Central memory CD8-positive, alpha-beta T cell (primary cell): ENCODE data around the gene STK39.
A peak's percentile ranks its signal among the peaks of the same experiment; 100 is the strongest.
"Not testable (repeated sequence)": the region's sequence is repeated elsewhere in the genome, so short reads cannot be mapped to it uniquely, and the experiment has no call there.

Source experiments
- ATAC-seq: fragments of 150-1000 bp; cut with Tn5 transposase; replicated peaks from 2 replicates; pipeline ENCODE4 v1.10.0; 2022; ENCODE audit warnings: mild to moderate bottlenecking, moderate FRiP score, moderate number of reproducible peaks; ENCODE audit not compliant: poor library complexity, severe bottlenecking; ENCODE audit errors: extremely low read depth
- DNase-seq, 2 donors: peaks; one replicate each; pipeline ENCODE4 v3.0.0; 2021; ENCODE audit warnings: low spot score in 2 of 2
- H3K27ac Mint-ChIP-seq: one replicate; pipeline ENCODE4 v1.8.0; 2022; ENCODE audit warnings: low read depth, mild to moderate bottlenecking, moderate library complexity, mixed read lengths
- H3K27me3 Mint-ChIP-seq: one replicate; pipeline ENCODE4 v1.8.0; 2022; ENCODE audit warnings: mixed read lengths
- H3K36me3 Mint-ChIP-seq: one replicate; pipeline ENCODE4 v1.8.0; 2022; ENCODE audit warnings: mild to moderate bottlenecking, moderate library complexity, mixed read lengths; ENCODE audit not compliant: insufficient read depth
- H3K4me1 Mint-ChIP-seq: one replicate; pipeline ENCODE4 v1.8.0; 2022; ENCODE audit warnings: mixed read lengths
- H3K4me3 Mint-ChIP-seq: one replicate; pipeline ENCODE4 v1.8.0; 2022; ENCODE audit warnings: mild to moderate bottlenecking, moderate library complexity, mixed read lengths
- H3K9me3 Mint-ChIP-seq: one replicate; pipeline ENCODE4 v1.8.0; 2022; ENCODE audit warnings: mixed read lengths

Gene STK39

DNA sequence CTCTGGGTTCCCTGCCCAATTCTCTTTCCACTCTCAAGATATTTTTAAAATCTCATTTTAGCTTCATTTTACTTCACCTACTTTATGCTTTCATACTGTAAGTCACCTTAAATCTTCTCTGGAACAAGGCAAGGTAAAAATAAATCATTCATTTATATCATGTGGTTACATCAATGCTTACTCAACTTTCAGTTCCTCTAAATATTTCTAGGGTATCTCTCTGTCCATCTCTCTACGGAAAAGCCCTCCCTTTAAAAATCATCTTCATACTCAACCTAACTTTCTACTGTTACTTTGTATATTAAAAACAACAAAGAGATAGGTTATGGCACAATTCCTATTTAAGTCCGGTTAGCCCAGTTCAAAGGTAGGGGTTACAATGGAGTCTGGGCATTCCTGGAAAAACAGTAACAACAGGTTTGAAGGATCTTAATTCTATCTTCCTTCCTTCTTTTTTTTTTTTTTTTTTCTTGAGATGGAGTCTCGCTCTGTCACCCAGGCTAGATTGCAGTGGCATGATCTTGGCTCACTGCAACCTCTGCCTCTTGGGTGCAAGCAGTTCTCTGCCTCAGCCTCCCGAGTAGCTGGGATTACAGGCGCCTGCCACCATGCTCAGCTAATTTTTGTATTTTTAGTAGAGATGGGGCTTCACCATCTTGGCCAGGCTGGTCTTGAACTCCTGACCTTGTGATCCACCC is 205.1 kb downstream of the STK39 start:
- peaks cover 48% of the 10 kb centered on the region for H3K4me1 Mint-ChIP-seq
- not testable (repeated sequence) for H3K9me3 Mint-ChIP-seq, H3K27ac Mint-ChIP-seq

DNA sequence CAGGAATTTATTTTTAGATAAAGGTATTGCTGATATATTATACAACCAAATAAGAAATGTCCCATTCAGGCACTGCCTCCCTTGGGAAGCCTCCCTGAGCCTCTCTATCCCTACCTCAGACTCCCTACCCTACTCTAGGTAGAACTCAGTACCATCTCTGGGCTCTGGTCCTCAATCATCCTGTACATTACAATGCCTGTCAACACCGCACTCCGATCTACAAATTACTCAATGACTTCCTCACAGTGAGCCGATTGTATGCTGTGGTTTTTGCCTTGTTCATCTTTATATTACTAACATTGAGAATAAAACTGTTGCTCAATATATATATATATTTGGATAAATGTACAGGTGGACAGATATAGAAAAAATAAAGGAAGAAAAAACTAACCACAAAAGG is 207.5 kb downstream of the STK39 start:
- Mint-ChIP-seq H3K4me1 (peaks cover 58% of the 10 kb centered on the region), H3K36me3 (peaks cover 7% of the 10 kb centered on the region), H3K4me3 (no peak overlapping the region), H3K27ac (no peak overlapping the region), H3K9me3 (no peaks in the 10 kb centered on the region), H3K27me3 (no peaks in the 10 kb centered on the region)
- DNase-seq = no peak
- no peak for ATAC-seq

More for the DNA sequence above, 205.1 kb downstream of the STK39 start:
- not testable (repeated sequence) for H3K27me3 Mint-ChIP-seq, H3K36me3 Mint-ChIP-seq, DNase-seq, H3K4me3 Mint-ChIP-seq, ATAC-seq

DNA sequence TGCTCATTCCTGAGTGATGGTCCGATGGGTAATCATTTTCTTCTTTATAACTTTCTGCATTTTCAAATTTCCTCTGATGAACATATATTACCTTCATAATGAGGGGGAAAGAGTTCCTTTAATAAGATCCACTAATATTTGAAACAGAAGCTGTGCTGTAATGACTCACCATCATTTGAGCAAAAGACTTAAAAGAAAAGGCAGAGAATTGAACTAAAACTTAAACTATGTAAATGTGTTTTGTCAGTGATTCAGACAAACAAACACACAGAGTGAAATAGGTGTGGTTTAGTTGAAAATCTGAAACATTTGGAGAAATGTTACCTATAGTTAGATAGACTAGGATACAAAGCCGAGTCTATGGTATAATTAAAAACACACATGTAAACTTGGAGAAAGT is 209.6 kb downstream of the STK39 start:
- Mint-ChIP-seq H3K36me3 (peaks cover 9% of the 10 kb centered on the region), H3K27ac (peak overlapping the region; percentile 32), H3K4me1 (peaks cover 46% of the 10 kb centered on the region), H3K27me3 (no peaks in the 10 kb centered on the region), H3K4me3 (no peak overlapping the region), H3K9me3 (no peaks in the 10 kb centered on the region)
- DNase-seq (no peak), ATAC-seq (no peak)

DNA sequence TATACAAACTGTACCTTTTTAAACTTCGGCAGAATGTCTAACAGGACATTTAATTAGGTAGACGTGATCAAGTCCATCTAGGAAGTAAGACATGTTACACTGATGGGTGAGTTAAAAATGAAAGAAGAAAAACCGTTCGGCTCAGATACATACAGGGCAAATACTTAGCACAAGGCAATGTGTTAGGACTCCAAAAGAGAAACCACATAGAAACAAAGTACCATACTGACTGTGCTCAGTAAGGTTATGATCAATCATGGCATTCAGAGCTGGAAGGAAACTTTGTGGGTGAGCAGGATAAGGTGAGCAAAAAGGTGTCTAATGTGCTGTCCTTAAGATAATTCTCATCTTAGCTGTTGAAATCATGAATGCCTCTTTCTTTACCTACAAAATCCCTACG is 211.9 kb downstream of the STK39 start:
- peaks cover 10% of the 10 kb centered on the region for H3K36me3 Mint-ChIP-seq
- no peaks in the 10 kb centered on the region for H3K9me3 Mint-ChIP-seq
- ATAC-seq (peak; percentile 81), DNase-seq (no peak)
- H3K4me1 Mint-ChIP-seq = peaks cover 38% of the 10 kb centered on the region
- H3K27ac Mint-ChIP-seq = peak overlapping the region; percentile 45
- H3K4me3 Mint-ChIP-seq = peak overlapping the region; percentile 49
- no peaks in the 10 kb centered on the region for H3K27me3 Mint-ChIP-seq

DNA sequence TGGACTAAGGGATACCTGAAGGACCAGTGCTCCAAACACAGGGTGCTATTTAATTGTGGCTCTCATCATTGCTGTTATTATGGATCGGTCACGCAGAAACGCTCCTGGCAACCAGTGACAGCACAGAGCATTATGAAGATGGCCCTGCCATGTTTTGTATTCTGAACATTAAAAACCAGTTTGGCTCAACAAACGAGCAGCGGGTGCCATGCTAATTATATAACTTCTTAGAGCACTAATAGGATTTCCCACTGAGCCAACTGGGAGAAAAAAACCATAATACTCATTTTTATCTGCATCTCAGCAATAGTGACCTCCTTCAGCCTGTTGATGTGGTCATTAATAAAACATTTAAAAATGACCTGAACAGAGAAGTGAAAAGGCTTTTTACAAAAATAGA is 212.8 kb downstream of the STK39 start:
- Mint-ChIP-seq H3K27ac (no peak overlapping the region), H3K9me3 (no peaks in the 10 kb centered on the region), H3K4me3 (no peak overlapping the region), H3K4me1 (peaks cover 32% of the 10 kb centered on the region), H3K36me3 (peaks cover 11% of the 10 kb centered on the region), H3K27me3 (no peaks in the 10 kb centered on the region)
- ATAC-seq = no peak
- no peak for DNase-seq

DNA sequence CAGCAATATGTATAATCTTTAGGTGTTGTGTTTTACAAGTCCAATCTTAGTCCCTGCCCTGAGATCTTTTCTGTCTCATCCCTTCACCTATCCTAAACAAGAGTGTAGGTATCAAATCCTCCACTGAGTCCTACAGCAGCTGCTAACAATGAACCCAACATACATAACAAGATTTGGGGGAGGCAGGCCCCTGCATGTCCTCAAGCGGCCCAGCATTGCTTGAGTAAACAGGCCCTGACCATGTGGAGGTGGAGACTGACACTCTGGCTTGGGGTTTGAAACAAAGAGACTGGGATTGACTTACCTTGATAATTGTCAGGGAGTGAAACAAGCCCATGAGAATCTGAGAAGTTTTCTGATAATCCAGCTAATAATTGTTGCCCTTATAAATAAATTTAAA is 213.4 kb downstream of the STK39 start:
- no peak for ATAC-seq
- H3K9me3 Mint-ChIP-seq = no peaks in the 10 kb centered on the region
- no peak overlapping the region for H3K4me3 Mint-ChIP-seq
- H3K4me1 Mint-ChIP-seq = peaks cover 32% of the 10 kb centered on the region
- no peak overlapping the region for H3K27ac Mint-ChIP-seq
- peaks cover 13% of the 10 kb centered on the region for H3K36me3 Mint-ChIP-seq
- no peaks in the 10 kb centered on the region for H3K27me3 Mint-ChIP-seq
- DNase-seq = no peak

DNA sequence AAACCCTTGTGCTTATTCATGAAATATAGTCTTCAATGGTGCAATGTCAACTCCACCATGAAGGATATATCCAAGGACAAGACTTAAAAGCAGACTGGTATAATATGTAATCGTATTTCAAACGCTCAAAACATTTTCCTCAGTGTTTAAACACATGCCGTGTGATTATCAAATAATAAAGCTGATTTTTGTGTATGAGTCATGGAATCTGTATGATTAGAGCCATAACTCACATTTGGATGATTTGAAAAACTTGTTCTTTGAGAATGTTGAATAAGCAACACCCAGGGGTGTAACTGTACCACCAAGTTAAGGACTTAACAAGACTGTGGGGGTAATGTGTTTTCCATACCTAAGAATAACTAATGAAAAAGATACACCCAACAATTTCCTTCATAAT is 215.3 kb downstream of the STK39 start:
- peaks cover 27% of the 10 kb centered on the region for H3K4me1 Mint-ChIP-seq
- H3K36me3 Mint-ChIP-seq = peaks cover 12% of the 10 kb centered on the region
- DNase-seq (no peak), ATAC-seq (no peak)
- H3K27ac Mint-ChIP-seq = no peak overlapping the region
- no peaks in the 10 kb centered on the region for H3K27me3 Mint-ChIP-seq
- H3K9me3 Mint-ChIP-seq = no peaks in the 10 kb centered on the region
- no peak overlapping the region for H3K4me3 Mint-ChIP-seq

DNA sequence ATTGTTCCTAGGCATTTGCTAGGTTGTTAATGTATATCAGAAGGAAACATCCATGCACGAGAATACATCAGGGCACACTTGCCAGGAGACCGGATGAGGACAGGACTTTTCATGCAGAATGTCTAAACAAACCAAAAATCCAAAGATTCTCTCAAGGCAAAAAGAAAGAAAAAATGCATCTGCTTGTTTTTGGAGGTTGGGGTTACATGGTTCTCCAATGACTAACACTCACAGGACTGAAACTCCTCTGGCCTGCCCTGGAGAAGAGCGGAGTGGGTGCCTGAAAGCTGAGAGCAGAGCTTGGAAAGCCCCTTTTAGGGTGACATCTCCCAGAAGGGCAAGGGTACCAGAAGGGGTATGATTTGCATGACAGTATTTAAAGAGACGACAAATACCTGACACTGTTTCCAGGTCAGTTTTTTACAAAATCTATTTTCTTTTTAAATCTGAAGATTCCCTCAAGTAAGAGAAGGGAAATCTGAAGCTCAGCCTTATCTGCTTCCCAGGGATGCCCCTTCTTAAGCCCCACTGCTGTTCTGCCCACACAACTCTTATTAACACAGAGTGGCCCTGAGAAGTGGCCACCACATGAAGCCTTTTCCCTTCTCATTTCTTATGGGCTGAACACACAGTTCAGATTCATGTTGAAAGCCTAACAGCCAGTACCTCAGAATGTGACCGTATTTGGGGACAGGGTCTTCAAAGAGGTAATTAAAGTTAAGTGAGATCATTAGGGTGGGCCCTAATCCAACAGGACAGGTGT is 216.4 kb downstream of the STK39 start:
- H3K4me3 Mint-ChIP-seq = no peak overlapping the region
- no peak overlapping the region for H3K27ac Mint-ChIP-seq
- H3K9me3 Mint-ChIP-seq = no peaks in the 10 kb centered on the region
- peaks cover 9% of the 10 kb centered on the region for H3K36me3 Mint-ChIP-seq
- DNase-seq = no peak
- ATAC-seq = no peak
- H3K27me3 Mint-ChIP-seq = no peaks in the 10 kb centered on the region
- peaks cover 28% of the 10 kb centered on the region for H3K4me1 Mint-ChIP-seq

DNA sequence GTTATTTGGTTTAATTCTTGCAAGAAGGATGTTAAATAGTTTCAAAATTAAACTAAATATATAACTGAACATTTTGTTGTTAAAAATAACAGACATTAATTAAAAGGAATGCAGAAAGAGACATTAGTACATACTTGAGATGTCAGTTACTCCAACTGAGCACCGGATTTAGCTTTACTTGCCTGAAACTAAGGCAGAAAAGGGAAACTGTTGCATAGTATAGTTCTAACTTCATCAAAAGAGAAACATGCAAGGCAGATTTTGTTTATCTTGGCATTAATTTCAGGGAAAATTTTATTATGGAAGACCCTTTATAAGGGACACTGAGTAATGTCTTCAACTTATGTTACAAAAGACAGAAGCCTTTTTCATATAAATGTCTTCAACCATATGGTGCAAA is 218.3 kb downstream of the STK39 start:
- Mint-ChIP-seq H3K27me3 (no peaks in the 10 kb centered on the region), H3K36me3 (peaks cover 9% of the 10 kb centered on the region), H3K9me3 (no peaks in the 10 kb centered on the region), H3K27ac (no peak overlapping the region), H3K4me1 (peaks cover 33% of the 10 kb centered on the region), H3K4me3 (no peak overlapping the region)
- ATAC-seq = no peak
- no peak for DNase-seq

DNA sequence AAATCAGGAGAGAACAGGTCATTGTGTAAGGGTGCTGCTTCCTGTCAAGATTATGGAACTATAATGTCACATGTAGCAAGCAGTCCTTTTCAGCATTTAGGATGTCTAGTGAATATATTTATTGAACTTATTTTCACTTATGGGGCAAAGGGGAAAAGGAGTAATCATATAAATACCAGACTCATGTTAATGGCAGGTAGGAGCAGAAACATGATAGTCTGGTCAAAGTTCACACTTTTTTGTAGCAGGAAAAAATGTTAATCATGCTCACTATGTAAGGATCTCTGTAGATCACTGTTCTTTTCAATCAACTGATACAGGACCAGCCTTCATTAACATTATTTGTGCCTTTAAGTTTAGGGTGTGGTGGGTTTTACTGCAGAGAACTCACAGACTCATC is 219.0 kb downstream of the STK39 start:
- Mint-ChIP-seq H3K36me3 (peaks cover 9% of the 10 kb centered on the region), H3K4me3 (no peak overlapping the region)
- no peak for ATAC-seq

DNA sequence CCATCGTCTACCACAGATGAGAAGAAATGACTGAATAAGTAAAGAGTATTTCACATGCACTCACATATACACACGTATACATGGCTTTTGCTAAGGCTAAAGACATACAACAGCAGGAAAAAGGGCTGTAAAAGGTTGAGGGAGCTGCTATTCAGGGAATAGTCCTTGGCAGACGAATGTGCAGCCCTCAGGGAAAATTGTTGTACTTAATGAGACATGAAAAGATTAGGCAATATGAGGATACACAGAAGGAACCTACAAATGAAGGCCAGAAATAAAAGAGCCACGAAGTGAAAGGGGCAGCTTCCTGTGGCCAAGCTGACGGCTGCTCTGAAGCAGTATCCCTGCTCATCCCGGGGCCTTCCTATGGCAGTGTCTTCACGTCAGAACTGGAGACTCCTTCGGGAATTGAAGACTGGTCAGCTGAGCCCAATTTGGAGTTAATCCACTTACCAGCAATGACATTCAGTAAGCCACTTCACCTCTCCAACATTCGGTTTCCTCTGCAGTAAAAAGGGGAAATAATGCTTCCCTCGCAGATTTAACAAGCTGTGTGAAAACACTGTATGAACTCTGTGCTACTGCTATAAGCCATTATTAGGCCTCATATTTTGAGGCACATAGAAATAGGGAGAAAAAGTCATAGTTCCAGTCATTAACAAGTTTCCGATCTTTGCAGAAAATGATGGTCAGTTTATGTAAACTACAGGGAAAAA is 221.8 kb downstream of the STK39 start:
- Mint-ChIP-seq H3K27me3 (no peaks in the 10 kb centered on the region), H3K36me3 (peaks cover 4% of the 10 kb centered on the region), H3K4me3 (no peak overlapping the region), H3K27ac (no peak overlapping the region), H3K4me1 (peaks cover 25% of the 10 kb centered on the region), H3K9me3 (no peaks in the 10 kb centered on the region)
- ATAC-seq = no peak
- no peak for DNase-seq

More for the DNA sequence above, 219.0 kb downstream of the STK39 start:
- Mint-ChIP-seq H3K27me3 (no peaks in the 10 kb centered on the region), H3K9me3 (no peaks in the 10 kb centered on the region), H3K4me1 (peaks cover 33% of the 10 kb centered on the region), H3K27ac (no peak overlapping the region)
- DNase-seq = no peak

DNA sequence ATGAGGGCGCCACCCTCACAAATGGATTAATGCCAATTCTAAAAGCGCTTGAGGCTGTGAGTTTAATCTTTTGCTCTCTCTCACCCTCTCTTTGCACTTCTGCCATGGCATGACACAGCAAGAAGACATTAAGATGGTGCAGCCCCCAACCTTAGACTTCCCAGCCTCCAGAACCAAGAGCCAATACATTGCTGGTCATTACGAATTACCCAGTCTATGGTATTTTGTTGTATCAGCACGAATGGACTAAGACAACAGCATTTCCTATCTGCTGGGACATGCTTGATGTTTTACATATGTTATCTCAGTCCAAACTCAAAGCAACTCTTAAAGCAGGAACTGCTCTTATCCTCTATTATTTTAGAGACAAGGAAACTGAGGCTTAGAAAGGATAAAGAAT is 222.9 kb downstream of the STK39 start:
- H3K27me3 Mint-ChIP-seq = no peaks in the 10 kb centered on the region
- no peak for DNase-seq
- H3K36me3 Mint-ChIP-seq = peaks cover 2% of the 10 kb centered on the region
- no peak for ATAC-seq
- no peak overlapping the region for H3K27ac Mint-ChIP-seq
- no peak overlapping the region for H3K4me3 Mint-ChIP-seq
- H3K4me1 Mint-ChIP-seq = peaks cover 25% of the 10 kb centered on the region
- H3K9me3 Mint-ChIP-seq = no peaks in the 10 kb centered on the region
